ENCODE measurements around the gene EN1.

The EN1 gene

GRCh38 chr2:118855451-118856279 lies 8.2 kb upstream of the EN1 start:
- peak; percentile 54 for DNase-seq

GRCh38 chr2:118854507-118855345 lies 7.3 kb upstream of the EN1 start:
- DNase-seq: no peak

GRCh38 chr2:118853651-118854291 lies 6.3 kb upstream of the EN1 start:
- no peak for DNase-seq

- DNase-seq: no peak
Observed at GRCh38 chr2:118853129-118853640, 5.7 kb upstream of the EN1 start.

- no peak for DNase-seq
Observed at GRCh38 chr2:118852605-118853128, 5.2 kb upstream of the EN1 start.

- no peak for DNase-seq
Observed at GRCh38 chr2:118851650-118852049, 4.2 kb upstream of the EN1 start.

- DNase-seq: no peak
Observed at GRCh38 chr2:118850901-118851415, 3.5 kb upstream of the EN1 start.

GRCh38 chr2:118850168-118850900 lies 2.9 kb upstream of the EN1 start:
- DNase-seq: no peak

- no peak for DNase-seq
Observed at GRCh38 chr2:118849226-118850167, 2.0 kb upstream of the EN1 start.

- DNase-seq: no peak
Observed at GRCh38 chr2:118848381-118849225, 1.2 kb upstream of the EN1 start.

- peak; percentile 79 for DNase-seq
Observed at GRCh38 chr2:118847762-118848172, 319 bp upstream of the EN1 start.

- DNase-seq: peak; percentile 32
Observed at GRCh38 chr2:118846442-118846952, 951 bp downstream of the EN1 start.

GRCh38 chr2:118845522-118846441 lies 1.7 kb downstream of the EN1 start:
- DNase-seq: peak; percentile 26

- DNase-seq: no peak
Observed at GRCh38 chr2:118845005-118845521, 2.4 kb downstream of the EN1 start.

- no peak for DNase-seq
Observed at GRCh38 chr2:118844261-118845004, 3.0 kb downstream of the EN1 start.

- no peak for DNase-seq
Observed at GRCh38 chr2:118843483-118844132, 3.8 kb downstream of the EN1 start.

All from NCI-H1105 treated with DMSO at 0.1 percent for 48 hours (cell line).